NCI-H774 (cell line): ENCODE data around the gene MAEA.
"Not testable (repeated sequence)": the region's sequence is repeated elsewhere in the genome, so short reads cannot be mapped to it uniquely, and the experiment has no call there.

Experiments
- DNase-seq: peaks from one replicate; lab custom pipeline; 2025; lab: John Stamatoyannopoulos, UW

The MAEA gene

GRCh38 chr4:1321946-1322650 is 32.4 kb downstream of the MAEA start:
- DNase-seq, result no peak

- DNase-seq, result no peak
Observed at GRCh38 chr4:1323280-1323634, 33.6 kb downstream of the MAEA start.

- DNase-seq, result no peak
Observed at GRCh38 chr4:1323635-1324442, 34.1 kb downstream of the MAEA start.

- not testable (repeated sequence) for DNase-seq
Observed at GRCh38 chr4:1324443-1325175, 34.9 kb downstream of the MAEA start.

GRCh38 chr4:1325176-1325480 is 35.4 kb downstream of the MAEA start:
- DNase-seq, result no peak

- DNase-seq, result no peak
Observed at GRCh38 chr4:1325681-1326635, 36.3 kb downstream of the MAEA start.

GRCh38 chr4:1326751-1327525 is 37.2 kb downstream of the MAEA start:
- DNase-seq, result no peak

- DNase-seq, result no peak
Observed at GRCh38 chr4:1327526-1328266, 38.0 kb downstream of the MAEA start.

- DNase-seq, result no peak
Observed at GRCh38 chr4:1328267-1329155, 38.8 kb downstream of the MAEA start.

GRCh38 chr4:1329408-1330371 is 40.0 kb downstream of the MAEA start:
- no peak for DNase-seq

GRCh38 chr4:1330761-1331590 is 41.3 kb downstream of the MAEA start:
- DNase-seq, result no peak

- DNase-seq, result no peak
Observed at GRCh38 chr4:1331591-1332353, 42.1 kb downstream of the MAEA start.

GRCh38 chr4:1332686-1333085 is 43.0 kb downstream of the MAEA start:
- DNase-seq, result no peak

GRCh38 chr4:1333256-1333655 is 43.6 kb downstream of the MAEA start:
- no peak for DNase-seq

GRCh38 chr4:1333851-1334578 is 44.3 kb downstream of the MAEA start:
- not testable (repeated sequence) for DNase-seq

GRCh38 chr4:1334579-1334895 is 44.8 kb downstream of the MAEA start:
- DNase-seq, result no peak
